OCI-LY7 (cell line): Measurements from ENCODE around the gene DDB1. TPM values are rescaled to one million over a fixed set of nuclear protein-coding genes. Genes with fewer than 3 reads are reported as not detected.
A peak's percentile ranks its signal among the peaks of the same experiment; 100 is the strongest.

Source experiments
- BruUV-seq: library from RNA; stranded (reverse); fragments of 400-500 nt; replicated peaks from 2 replicates; lab custom pipeline; 2021; lab: Mats Ljungman, UMichigan
- CTCF ChIA-PET: fragments of 300-600 bp; sonication (Branson Sonifier 250); formaldehyde crosslinking; loops from one replicate; lab custom pipeline; 2022; ENCODE audit warnings: antibody characterized with exemption; ENCODE audit not compliant: unreplicated experiment; lab: Charles Lee
- POLR2A ChIA-PET: fragments of 300-600 bp; sonication (Branson Sonifier 250); formaldehyde crosslinking; loops from one replicate; lab custom pipeline; 2022; ENCODE audit warnings: antibody characterized with exemption; lab: Charles Lee
- DNase-seq: peaks from one replicate; pipeline ENCODE4 v3.0.0-alpha.2; 2015; ENCODE audit warnings: low spot score
- H2AFZ ChIP-seq: fragments of 200-600 bp; sonication (generic), shearing (Covaris generic); 2 replicates; pipeline ENCODE4 v1.6.1; 2014; ENCODE audit warnings: mild to moderate bottlenecking, antibody characterized with exemption, low read length, moderate library complexity
- H3K27ac ChIP-seq: fragments of 200-600 bp; sonication (generic); 2 replicates; pipeline ENCODE4 v1.5.1; 2014; ENCODE audit warnings: mixed run types, low read depth, mild to moderate bottlenecking, moderate library complexity, low read length, inconsistent platforms; ENCODE audit not compliant: poor library complexity, severe bottlenecking
- H3K36me3 ChIP-seq: fragments of 200-600 bp; sonication (generic); 2 replicates; pipeline ENCODE4 v1.6.1; 2014; ENCODE audit warnings: mild to moderate bottlenecking, antibody characterized with exemption, low read length, moderate library complexity, mixed read lengths; ENCODE audit not compliant: insufficient read depth
- H3K4me1 ChIP-seq: fragments of 200-600 bp; sonication (generic); 2 replicates; pipeline ENCODE4 v1.5.1; 2014; ENCODE audit warnings: mild to moderate bottlenecking, low read length; ENCODE audit not compliant: insufficient read depth, poor library complexity, severe bottlenecking
- H3K4me2 ChIP-seq: fragments of 200-600 bp; sonication (generic); 2 replicates; pipeline ENCODE4 v1.6.1; 2014; ENCODE audit warnings: mild to moderate bottlenecking, low read length
- H3K4me3 ChIP-seq: fragments of 200-600 bp; sonication (generic); 2 replicates; pipeline ENCODE4 v1.5.1; 2014; ENCODE audit warnings: mild to moderate bottlenecking, low read depth, low read length; ENCODE audit not compliant: poor library complexity, severe bottlenecking
- H3K79me2 ChIP-seq: fragments of 200-600 bp; sonication (generic); 2 replicates; pipeline ENCODE4 v1.6.1; 2016; ENCODE audit warnings: low read depth, mild to moderate bottlenecking, low read length, moderate library complexity, mixed read lengths; ENCODE audit not compliant: insufficient read depth
- H3K9me2 ChIP-seq: fragments of 200-600 bp; sonication (generic); 2 replicates; pipeline ENCODE4 v1.6.1; 2016; ENCODE audit warnings: mild to moderate bottlenecking, low read length, mixed read lengths; ENCODE audit not compliant: insufficient read depth
- H3K9me3 ChIP-seq: fragments of 200-600 bp; sonication (generic); 2 replicates; pipeline ENCODE4 v1.6.1; 2014; ENCODE audit warnings: mild to moderate bottlenecking, mixed run types, low read length, mixed read lengths
- H4K20me1 ChIP-seq: fragments of 200-600 bp; sonication (generic); 2 replicates; pipeline ENCODE4 v1.6.1; 2014; ENCODE audit warnings: mild to moderate bottlenecking, antibody characterized with exemption, low read length, moderate library complexity, mixed read lengths; ENCODE audit not compliant: insufficient read depth
- CTCF ChIP-seq: fragments of 200-600 bp; sonication (generic); conservative IDR thresholded peaks from 2 replicates; pipeline ENCODE4 v1.5.1; 2014; ENCODE audit warnings: mild to moderate bottlenecking, antibody characterized with exemption, low read length, moderate library complexity, mixed read lengths
- EZH2phosphoT487 ChIP-seq: fragments of 200-600 bp; sonication (generic); IDR thresholded peaks from 2 replicates; pipeline ENCODE4 v1.6.1; 2018; ENCODE audit warnings: low read depth, borderline replicate concordance, mild to moderate bottlenecking, mixed run types, antibody characterized with exemption, low read length, moderate library complexity, mixed read lengths
- intact Hi-C: fragments of 100-400 bp; cut with micrococcal nuclease; formaldehyde crosslinking; loops from one replicate; pipeline ENCODE4 v1.10.0; 2022; ENCODE audit not compliant: unreplicated experiment
- total RNA-seq, 2 experiments: library from RNA; depleted of rRNA in 1 of 2; stranded (reverse); fragments of >200 nt in 1 of 2; shearing (Covaris generic) in 1 of 2; gene quantifications; 2 replicates each; pipeline ENCODE4 v1.2.3, GENCODE V29; 2014 to 2022

Gene DDB1
- total RNA-seq, 2 experiments from 2014 or later, result 194 to 225 TPM

- intact Hi-C loops, result loop anchor here (5.0 kb wide), 1 partner anchor 94 kb away; the partner anchor contains the start of gene CPSF7
- BruUV-seq, result TSS peak; percentile 91
- H4K20me1 ChIP-seq, result peaks cover 11% of the 10 kb centered on the region
- peak overlapping the region; percentile 96 for H3K4me2 ChIP-seq
- no peaks in the 10 kb centered on the region for H3K9me2 ChIP-seq
- peak overlapping the region; percentile 98 for H3K4me3 ChIP-seq
- H3K9me3 ChIP-seq, result no peaks in the 10 kb centered on the region
- H3K4me1 ChIP-seq, result peaks cover 44% of the 10 kb centered on the region
- H3K36me3 ChIP-seq, result peaks cover 36% of the 10 kb centered on the region
- peak overlapping the region; percentile 79 for H3K27ac ChIP-seq
- H2AFZ ChIP-seq, result peak overlapping the region; percentile 26; the same call in 1 of the 2 replicates
- DNase-seq, result peak; percentile 60
- ChIA-PET POLR2A (interaction anchor here (0.7 to 4.9 kb wide), 10 partner anchors 14 to 172 kb away, joined by 3 to 80 read pairs (median 6); partner anchors contain the start of genes CPSF7, CYB561A3, SDHAF2 and TMEM138), CTCF (interaction anchor here (0.7 to 2.5 kb wide), 3 partner anchors 27 to 52 kb away, joined by 3 to 9 read pairs (median 3); partner anchors contain the start of gene CYB561A3)
- TF ChIP-seq CTCF (no peak), EZH2phosphoT487 (no peak)
- H3K79me2 ChIP-seq, result peaks cover 46% of the 10 kb centered on the region
Measured at GRCh38 chr11:61333550-61334433, 887 bp upstream of the DDB1 start.

- intact Hi-C loops, result loop anchor here (5.0 kb wide), 1 partner anchor 95 kb away; the partner anchor contains the start of gene CPSF7
- H3K79me2 ChIP-seq, result peaks cover 58% of the 10 kb centered on the region
- TF ChIP-seq EZH2phosphoT487, result no peak
- TF ChIP-seq CTCF, result no peak
- H2AFZ ChIP-seq, result peak overlapping the region; percentile 63
- H3K4me3 ChIP-seq, result peak overlapping the region; percentile 98
- peaks cover 11% of the 10 kb centered on the region for H4K20me1 ChIP-seq
- peak; percentile 10 for DNase-seq
- peak overlapping the region; percentile 97 for H3K4me2 ChIP-seq
- H3K4me1 ChIP-seq, result peaks cover 44% of the 10 kb centered on the region
- TSS peak; percentile 49 for BruUV-seq
- H3K27ac ChIP-seq, result peak overlapping the region; percentile 79
- H3K9me2 ChIP-seq, result no peaks in the 10 kb centered on the region
- no peaks in the 10 kb centered on the region for H3K9me3 ChIP-seq
- ChIA-PET POLR2A (interaction anchor here (1.1 kb wide), 1 partner anchor 30 kb away, joined by 9 read pairs; the partner anchor contains the start of genes CYB561A3 and TMEM138), CTCF (no interaction called here)
- peaks cover 44% of the 10 kb centered on the region for H3K36me3 ChIP-seq
Measured at GRCh38 chr11:61332281-61332796, 566 bp downstream of the DDB1 start.
